ENCODE measurements around the gene NUDCD2.

Gene NUDCD2

GRCh38 chr5:163506095-163506457 is 46.2 kb upstream of the NUDCD2 start:
- WGBS, result 0% methylated on average over 5 of the region's 9 CpGs
- no peak for DNase-seq
- Histone ChIP-seq H2BK5ac (ENCODE audit: low read depth, low read length, poor library complexity, severe bottlenecking) (no peak overlapping the region), H3K9ac (ENCODE audit: low read length) (peak overlapping the region; percentile 94), H4K8ac (ENCODE audit: low read length) (no peak overlapping the region), H3K18ac (ENCODE audit: low read depth in 1 of 2, low read length in 2 of 2) (peak overlapping the region in 1 of 2 experiments; percentile 60), H3K14ac (ENCODE audit: low read length in 2 of 2) (no peak overlapping the region), H2BK120ac (ENCODE audit: low read depth, low read length) (no peak overlapping the region), H3K36me3 (ENCODE audit: control insufficient read depth in 1 of 2, insufficient read depth in 2 of 2, low read depth in 1 of 2, low read length in 2 of 2) (peaks cover 0 to 2% of the 10 kb centered on the region in 2 experiments), H3K4me2 (ENCODE audit: low read length, poor library complexity, severe bottlenecking) (peak overlapping the region; percentile 92), H3K23ac (ENCODE audit: low read length in 2 of 2) (no peak overlapping the region), H3K79me1 (replicated peaks; ENCODE audit: low read length, poor library complexity, severe bottlenecking) (no peaks in the 10 kb centered on the region), H3K9me3 (ENCODE audit: control insufficient read depth, low read length) (no peaks in the 10 kb centered on the region), H3K27me3 (ENCODE audit: control insufficient read depth in 1 of 2, insufficient read depth in 1 of 2, low read length in 2 of 2) (no peaks in the 10 kb centered on the region), H2BK12ac (ENCODE audit: low read length in 2 of 2) (no peak overlapping the region), H2AFZ (ENCODE audit: low read depth, low read length) (no peak overlapping the region), H2AK5ac (ENCODE audit: low read length, severe bottlenecking) (no peak overlapping the region), H3K27ac (ENCODE audit: low read length, poor library complexity, severe bottlenecking) (peak overlapping the region; percentile 89), H4K91ac (ENCODE audit: low read length) (no peak overlapping the region), H3K4ac (ENCODE audit: low read depth in 1 of 2, low read length in 2 of 2) (no peak overlapping the region), H3K4me1 (ENCODE audit: control insufficient read depth, insufficient read depth, low read depth, low read length) (peaks cover 1% of the 10 kb centered on the region), H2BK15ac (ENCODE audit: low read depth, poor library complexity, severe bottlenecking) (no peak overlapping the region), H3K4me3 (ENCODE audit: insufficient read depth in 1 of 2, low read depth in 1 of 2, low read length in 2 of 2) (peak overlapping the region; percentile 56 to 89)

DNA sequence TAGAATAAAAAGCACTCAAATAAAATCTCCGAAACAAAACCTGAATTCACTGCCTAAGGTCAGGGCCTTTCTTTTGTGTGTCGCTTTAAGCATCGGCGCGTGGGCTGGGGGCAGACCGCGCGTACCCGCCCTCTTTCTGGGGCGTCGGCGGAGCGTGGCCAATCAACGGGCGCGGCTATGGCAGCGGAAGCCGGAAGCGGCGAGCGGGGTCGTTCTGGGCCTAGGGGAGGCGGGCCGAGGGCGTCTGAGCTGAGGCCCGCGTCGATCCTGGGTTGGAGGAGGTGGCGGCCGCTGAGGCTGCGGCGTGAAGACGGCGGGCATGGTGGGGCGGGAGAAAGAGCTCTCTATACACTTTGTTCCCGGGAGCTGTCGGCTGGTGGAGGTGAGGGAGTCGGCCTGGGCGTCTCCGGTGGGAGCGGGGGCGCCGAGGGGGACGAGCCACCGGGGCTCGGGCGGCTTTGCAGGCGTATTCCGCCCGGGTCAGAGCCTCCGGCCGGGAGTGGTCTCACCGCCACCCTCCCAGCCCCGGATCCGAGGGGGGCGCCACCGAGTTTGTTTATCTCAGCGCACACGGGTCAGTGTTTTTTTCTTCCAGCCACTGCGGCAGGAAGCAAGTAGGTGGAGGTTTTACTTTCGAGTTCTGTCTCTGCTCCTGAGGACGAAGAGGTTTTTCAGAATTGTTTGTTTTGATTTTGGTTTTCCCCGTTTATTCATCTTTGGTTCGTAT is 45.6 kb upstream of the NUDCD2 start, which contains the start of gene MAT2B:
MAT2B (plus strand) TSS at position 252 of the 727 bp plus-strand sequence; CDS start at position 320, 68 bp downstream.
- Histone ChIP-seq H3K79me1 (replicated peaks; ENCODE audit: low read length, poor library complexity, severe bottlenecking) (no peaks in the 10 kb centered on the region), H3K18ac (ENCODE audit: low read depth in 1 of 2, low read length in 2 of 2) (peak within 1 kb of the TSS; percentile 92 to 98), H3K4ac (ENCODE audit: low read depth in 1 of 2, low read length in 2 of 2) (peak within 1 kb of the TSS; percentile 75 to 97), H4K8ac (ENCODE audit: low read length) (peak within 1 kb of the TSS; percentile 95), H2BK12ac (ENCODE audit: low read length in 2 of 2) (no peak within 1 kb of the TSS), H2BK15ac (ENCODE audit: low read depth, poor library complexity, severe bottlenecking) (no peak within 1 kb of the TSS), H3K36me3 (ENCODE audit: control insufficient read depth in 1 of 2, insufficient read depth in 2 of 2, low read depth in 1 of 2, low read length in 2 of 2) (peaks cover 0 to 2% of the 10 kb centered on the region in 2 experiments), H4K91ac (ENCODE audit: low read length) (peak within 1 kb of the TSS; percentile 94), H3K23ac (ENCODE audit: low read length in 2 of 2) (peak within 1 kb of the TSS in 1 of 2 experiments; percentile 40), H3K27me3 (ENCODE audit: control insufficient read depth in 1 of 2, insufficient read depth in 1 of 2, low read length in 2 of 2) (no peaks in the 10 kb centered on the region), H2AFZ (ENCODE audit: low read depth, low read length) (peak within 1 kb of the TSS; percentile 36), H3K4me1 (ENCODE audit: control insufficient read depth, insufficient read depth, low read depth, low read length) (peaks cover 1% of the 10 kb centered on the region), H3K9me3 (ENCODE audit: control insufficient read depth, low read length) (no peaks in the 10 kb centered on the region), H2AK5ac (ENCODE audit: low read length, severe bottlenecking) (no peak within 1 kb of the TSS), H3K27ac (ENCODE audit: low read length, poor library complexity, severe bottlenecking) (peak within 1 kb of the TSS; percentile 89), H2BK120ac (ENCODE audit: low read depth, low read length) (peak within 1 kb of the TSS; percentile 73), H2BK5ac (ENCODE audit: low read depth, low read length, poor library complexity, severe bottlenecking) (peak within 1 kb of the TSS; percentile 90), H3K14ac (ENCODE audit: low read length in 2 of 2) (peak within 1 kb of the TSS; percentile 74 to 89), H3K4me2 (ENCODE audit: low read length, poor library complexity, severe bottlenecking) (peak within 1 kb of the TSS; percentile 93), H3K4me3 (ENCODE audit: insufficient read depth in 1 of 2, low read depth in 1 of 2, low read length in 2 of 2) (peak within 1 kb of the TSS; percentile 89), H3K9ac (ENCODE audit: low read length) (peak within 1 kb of the TSS; percentile 94)
- DNase-seq, result peak; percentile 96
- under 1% methylated on average over 61 of the region's 64 CpGs for WGBS

DNA sequence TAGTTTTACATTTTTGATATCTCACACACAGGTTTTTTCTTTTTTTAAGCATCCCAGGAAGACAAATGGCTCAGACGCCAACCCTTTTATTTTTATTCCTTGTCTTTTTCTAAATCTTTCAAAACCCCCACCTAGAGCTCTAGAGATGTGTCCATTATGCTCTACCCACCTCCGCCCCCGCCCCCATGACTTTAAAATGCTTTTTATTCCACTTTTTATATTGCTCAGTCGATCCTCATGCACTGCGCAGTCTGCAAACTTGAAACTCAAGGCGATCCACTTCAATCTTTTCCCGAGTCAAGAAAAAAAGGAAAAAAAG is 45.1 kb upstream of the NUDCD2 start:
- peak overlapping the region; percentile 94 for H3K9ac ChIP-seq (ENCODE audit: low read length)
- H2BK5ac ChIP-seq (ENCODE audit: low read depth, low read length, poor library complexity, severe bottlenecking), result no peak overlapping the region
- peaks cover 1% of the 10 kb centered on the region for H3K4me1 ChIP-seq (ENCODE audit: control insufficient read depth, insufficient read depth, low read depth, low read length)
- peaks cover 0 to 2% of the 10 kb centered on the region in 2 experiments for H3K36me3 ChIP-seq (ENCODE audit: control insufficient read depth in 1 of 2, insufficient read depth in 2 of 2, low read depth in 1 of 2, low read length in 2 of 2)
- no peak overlapping the region for H3K14ac ChIP-seq (ENCODE audit: low read length in 2 of 2)
- no peaks in the 10 kb centered on the region for H3K79me1 ChIP-seq (replicated peaks; ENCODE audit: low read length, poor library complexity, severe bottlenecking)
- no peak overlapping the region for H2BK120ac ChIP-seq (ENCODE audit: low read depth, low read length)
- H4K8ac ChIP-seq (ENCODE audit: low read length), result no peak overlapping the region
- WGBS, result 0% methylated on average over 7 of the region's 7 CpGs
- H3K4ac ChIP-seq (ENCODE audit: low read depth in 1 of 2, low read length in 2 of 2), result peak overlapping the region in 1 of 2 experiments; percentile 61
- no peak overlapping the region for H2AK5ac ChIP-seq (ENCODE audit: low read length, severe bottlenecking)
- peak overlapping the region in 1 of 2 experiments; percentile 89 for H3K4me3 ChIP-seq (ENCODE audit: insufficient read depth in 1 of 2, low read depth in 1 of 2, low read length in 2 of 2)
- no peak overlapping the region for H2AFZ ChIP-seq (ENCODE audit: low read depth, low read length)
- no peak overlapping the region for H3K23ac ChIP-seq (ENCODE audit: low read length in 2 of 2)
- H4K91ac ChIP-seq (ENCODE audit: low read length), result no peak overlapping the region
- no peaks in the 10 kb centered on the region for H3K9me3 ChIP-seq (ENCODE audit: control insufficient read depth, low read length)
- H2BK12ac ChIP-seq (ENCODE audit: low read length in 2 of 2), result no peak overlapping the region
- H3K18ac ChIP-seq (ENCODE audit: low read depth in 1 of 2, low read length in 2 of 2), result peak overlapping the region in 1 of 2 experiments; percentile 83
- H3K27ac ChIP-seq (ENCODE audit: low read length, poor library complexity, severe bottlenecking), result peak overlapping the region; percentile 87
- no peaks in the 10 kb centered on the region for H3K27me3 ChIP-seq (ENCODE audit: control insufficient read depth in 1 of 2, insufficient read depth in 1 of 2, low read length in 2 of 2)
- no peak overlapping the region for H2BK15ac ChIP-seq (ENCODE audit: low read depth, poor library complexity, severe bottlenecking)
- no peak for DNase-seq
- peak overlapping the region; percentile 93 for H3K4me2 ChIP-seq (ENCODE audit: low read length, poor library complexity, severe bottlenecking)

- WGBS, result 1% methylated on average over 18 of the region's 27 CpGs
- H3K4me1 ChIP-seq (ENCODE audit: control insufficient read depth, insufficient read depth, low read depth, low read length), result peaks cover 1% of the 10 kb centered on the region
- H3K79me1 ChIP-seq (replicated peaks; ENCODE audit: low read length, poor library complexity, severe bottlenecking), result no peaks in the 10 kb centered on the region
- peak overlapping the region; percentile 94 for H3K9ac ChIP-seq (ENCODE audit: low read length)
- peak overlapping the region in 1 of 2 experiments; percentile 74 for H3K14ac ChIP-seq (ENCODE audit: low read length in 2 of 2)
- H3K4ac ChIP-seq (ENCODE audit: low read depth in 1 of 2, low read length in 2 of 2), result peak overlapping the region in 1 of 2 experiments; percentile 97
- peak overlapping the region; percentile 85 to 86 for H3K18ac ChIP-seq (ENCODE audit: low read depth in 1 of 2, low read length in 2 of 2)
- peak; percentile 80 for DNase-seq
- peak overlapping the region in 1 of 2 experiments; percentile 40 for H3K23ac ChIP-seq (ENCODE audit: low read length in 2 of 2)
- H3K27me3 ChIP-seq (ENCODE audit: control insufficient read depth in 1 of 2, insufficient read depth in 1 of 2, low read length in 2 of 2), result no peaks in the 10 kb centered on the region
- H3K27ac ChIP-seq (ENCODE audit: low read length, poor library complexity, severe bottlenecking), result peak overlapping the region; percentile 87
- no peaks in the 10 kb centered on the region for H3K9me3 ChIP-seq (ENCODE audit: control insufficient read depth, low read length)
- no peak overlapping the region for H2BK12ac ChIP-seq (ENCODE audit: low read length in 2 of 2)
- H2AK5ac ChIP-seq (ENCODE audit: low read length, severe bottlenecking), result no peak overlapping the region
- H2BK15ac ChIP-seq (ENCODE audit: low read depth, poor library complexity, severe bottlenecking), result no peak overlapping the region
- H4K91ac ChIP-seq (ENCODE audit: low read length), result no peak overlapping the region
- peaks cover 0 to 2% of the 10 kb centered on the region in 2 experiments for H3K36me3 ChIP-seq (ENCODE audit: control insufficient read depth in 1 of 2, insufficient read depth in 2 of 2, low read depth in 1 of 2, low read length in 2 of 2)
- H3K4me3 ChIP-seq (ENCODE audit: insufficient read depth in 1 of 2, low read depth in 1 of 2, low read length in 2 of 2), result peak overlapping the region in 1 of 2 experiments; percentile 89
- peak overlapping the region; percentile 8 for H2BK120ac ChIP-seq (ENCODE audit: low read depth, low read length)
- peak overlapping the region; percentile 73 for H2BK5ac ChIP-seq (ENCODE audit: low read depth, low read length, poor library complexity, severe bottlenecking)
- H4K8ac ChIP-seq (ENCODE audit: low read length), result peak overlapping the region; percentile 77
- no peak overlapping the region for H2AFZ ChIP-seq (ENCODE audit: low read depth, low read length)
- H3K4me2 ChIP-seq (ENCODE audit: low read length, poor library complexity, severe bottlenecking), result peak overlapping the region; percentile 93
Measured at GRCh38 chr5:163504079-163504931, 44.4 kb upstream of the NUDCD2 start.
